ENCODE measurements around the gene GNAZ.

GNAZ gene

GRCh38 chr22:23036684-23037428, 33.5 kb upstream of the GNAZ start:
- ChIA-PET POLR2A (no interaction called here), CTCF (interaction anchor here (1.3 kb wide), 1 partner anchor 26 kb away, joined by 3 read pairs; no protein-coding TSS in a partner anchor)
- DNase-seq (ENCODE audit: low read depth, low spot score), result peak; percentile 7
- TF ChIP-seq, protein P1, sequence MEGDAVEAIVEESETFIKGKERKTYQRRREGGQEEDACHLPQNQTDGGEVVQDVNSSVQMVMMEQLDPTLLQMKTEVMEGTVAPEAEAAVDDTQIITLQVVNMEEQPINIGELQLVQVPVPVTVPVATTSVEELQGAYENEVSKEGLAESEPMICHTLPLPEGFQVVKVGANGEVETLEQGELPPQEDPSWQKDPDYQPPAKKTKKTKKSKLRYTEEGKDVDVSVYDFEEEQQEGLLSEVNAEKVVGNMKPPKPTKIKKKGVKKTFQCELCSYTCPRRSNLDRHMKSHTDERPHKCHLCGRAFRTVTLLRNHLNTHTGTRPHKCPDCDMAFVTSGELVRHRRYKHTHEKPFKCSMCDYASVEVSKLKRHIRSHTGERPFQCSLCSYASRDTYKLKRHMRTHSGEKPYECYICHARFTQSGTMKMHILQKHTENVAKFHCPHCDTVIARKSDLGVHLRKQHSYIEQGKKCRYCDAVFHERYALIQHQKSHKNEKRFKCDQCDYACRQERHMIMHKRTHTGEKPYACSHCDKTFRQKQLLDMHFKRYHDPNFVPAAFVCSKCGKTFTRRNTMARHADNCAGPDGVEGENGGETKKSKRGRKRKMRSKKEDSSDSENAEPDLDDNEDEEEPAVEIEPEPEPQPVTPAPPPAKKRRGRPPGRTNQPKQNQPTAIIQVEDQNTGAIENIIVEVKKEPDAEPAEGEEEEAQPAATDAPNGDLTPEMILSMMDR (IDR thresholded peaks at IDR 0.05; ENCODE audit: insufficient read depth, low read length, missing control alignments), result no peak
- no peak overlapping the region for H3K4me3 ChIP-seq (ENCODE audit: low read depth, low read length)

DNA sequence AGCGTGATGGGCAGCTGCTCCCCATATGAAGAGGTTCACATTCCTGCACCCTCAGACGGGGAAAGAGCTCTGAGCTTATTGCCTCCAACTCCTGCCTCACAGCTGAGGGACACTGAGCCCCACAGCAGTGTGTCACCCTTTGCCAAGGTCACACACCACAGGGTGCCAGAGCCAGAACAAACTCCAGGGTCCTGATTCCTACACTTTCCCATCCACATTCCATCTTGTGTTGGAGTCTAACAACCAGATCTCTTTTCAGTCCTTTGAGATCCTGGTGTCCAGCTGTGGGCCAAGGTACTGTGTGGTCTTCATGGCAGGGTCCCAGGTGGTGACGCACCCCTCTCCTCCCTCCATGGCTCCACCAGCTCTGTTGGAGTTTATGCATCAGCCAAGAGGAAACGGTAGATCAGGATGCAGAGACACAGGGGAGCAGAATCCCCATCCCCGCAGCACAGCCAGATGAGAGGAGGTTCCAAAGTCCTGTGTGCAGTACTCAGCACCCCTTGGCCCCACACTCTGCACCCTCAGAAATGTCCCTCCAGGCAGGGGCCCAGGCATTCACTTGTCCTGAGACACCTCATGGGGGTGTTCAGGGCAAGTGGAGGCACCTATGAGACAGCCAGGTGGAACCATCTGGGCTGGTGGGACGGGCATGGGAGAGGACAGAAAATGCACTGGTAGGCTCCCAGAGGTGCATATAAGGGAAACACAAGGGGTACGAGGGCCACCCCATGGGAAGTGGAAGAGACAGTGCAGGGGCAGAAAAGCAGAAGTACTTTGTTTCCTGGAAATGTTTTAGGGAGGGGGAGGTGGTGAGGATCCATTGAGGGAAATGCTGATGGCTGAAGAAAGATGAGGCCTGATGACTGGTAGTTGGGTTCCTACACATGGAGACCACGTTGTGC, 32.6 kb upstream of the GNAZ start:
- TF ChIP-seq, protein P1 (IDR thresholded peaks at IDR 0.05; ENCODE audit: insufficient read depth, low read length, missing control alignments), result no peak
- ChIA-PET POLR2A (no interaction called here), CTCF (no interaction called here)
- DNase-seq (ENCODE audit: low read depth, low spot score), result no peak
- H3K4me3 ChIP-seq (ENCODE audit: low read depth, low read length), result no peak overlapping the region

GRCh38 chr22:23038334-23038642, 32.0 kb upstream of the GNAZ start:
- CTCF ChIA-PET, result no interaction called here
- POLR2A ChIA-PET, result no interaction called here
- TF ChIP-seq, protein P1 (IDR thresholded peaks at IDR 0.05; ENCODE audit: insufficient read depth, low read length, missing control alignments), result no peak
- no peak for DNase-seq (ENCODE audit: low read depth, low spot score)
- H3K4me3 ChIP-seq (ENCODE audit: low read depth, low read length), result no peak overlapping the region

DNA sequence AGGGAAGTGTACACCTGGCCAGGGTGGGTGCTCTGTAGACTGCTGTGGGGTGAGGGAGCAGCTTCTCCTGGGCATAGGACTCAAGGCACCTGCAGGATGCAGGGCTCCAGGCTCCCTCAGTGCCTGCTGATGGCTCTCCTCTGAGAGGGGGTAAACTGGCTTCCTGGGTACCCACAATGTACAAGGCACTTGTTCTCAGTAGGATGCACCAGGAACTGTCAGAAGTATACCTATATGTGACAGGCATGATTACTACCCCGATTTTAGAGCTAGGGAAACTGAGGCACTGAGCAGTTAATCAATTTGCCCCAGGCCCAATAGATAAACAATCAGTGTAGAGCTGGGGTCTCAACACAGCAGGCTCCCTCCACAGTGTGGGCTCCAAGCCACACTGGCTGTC, 31.4 kb upstream of the GNAZ start:
- DNase-seq (ENCODE audit: low read depth, low spot score), result no peak
- CTCF ChIA-PET, result no interaction called here
- TF ChIP-seq, protein P1 (IDR thresholded peaks at IDR 0.05; ENCODE audit: insufficient read depth, low read length, missing control alignments), result no peak
- POLR2A ChIA-PET, result no interaction called here
- H3K4me3 ChIP-seq (ENCODE audit: low read depth, low read length), result no peak overlapping the region

DNA sequence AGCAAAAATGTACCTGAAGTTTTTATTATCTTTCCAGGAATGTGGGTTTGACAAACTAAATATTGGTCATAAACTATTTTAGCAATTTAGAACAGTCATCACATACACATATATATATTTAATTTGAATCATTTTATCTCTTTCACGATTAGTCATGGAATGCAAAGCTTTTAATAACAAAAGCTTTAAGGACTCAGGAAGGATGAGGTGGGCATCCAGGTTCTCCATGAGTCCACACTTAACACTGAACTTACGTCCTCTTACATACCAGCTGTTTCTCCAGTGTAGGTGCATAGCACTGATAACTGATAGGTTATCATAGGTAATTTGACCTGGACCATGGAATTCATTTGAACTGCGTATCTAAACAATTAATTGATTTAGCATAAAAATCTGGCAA, 28.1 kb upstream of the GNAZ start:
- TF ChIP-seq, protein P1 (IDR thresholded peaks at IDR 0.05; ENCODE audit: insufficient read depth, low read length, missing control alignments), result no peak
- CTCF ChIA-PET, result interaction anchor here (1.0 kb wide), 1 partner anchor 27 kb away, joined by 3 read pairs; no protein-coding TSS in a partner anchor

GRCh38 chr22:23044570-23044969, 25.7 kb upstream of the GNAZ start:
- ChIA-PET POLR2A (no interaction called here), CTCF (interaction anchor here (1.6 kb wide), 1 partner anchor 25 kb away, joined by 3 read pairs; the partner anchor contains the start of gene GNAZ)
- no peak overlapping the region for H3K4me3 ChIP-seq (ENCODE audit: low read depth, low read length)
- TF ChIP-seq, protein P1 (IDR thresholded peaks at IDR 0.05; ENCODE audit: insufficient read depth, low read length, missing control alignments), result no peak
- no peak for DNase-seq (ENCODE audit: low read depth, low spot score)

More for the DNA sequence above, 28.1 kb upstream of the GNAZ start:
- POLR2A ChIA-PET, result no interaction called here
- no peak for DNase-seq (ENCODE audit: low read depth, low spot score)
- H3K4me3 ChIP-seq (ENCODE audit: low read depth, low read length), result no peak overlapping the region

Measured in AG04449 (cell line).